HepG2 (cell line): ENCODE measurements around the gene PODXL2.

Experiments used
- KAT2B ChIP-seq: fragments of 150-350 bp; IDR thresholded peaks from 2 replicates; pipeline ENCODE4 v1.6.1; 2014; ENCODE audit warnings: low read depth, low read length, borderline replicate concordance
- SIN3A ChIP-seq: IDR thresholded peaks from 2 replicates; pipeline ENCODE4 v1.6.1; 2011; ENCODE audit warnings: low read depth, mild to moderate bottlenecking, control low read depth, low read length, borderline replicate concordance
- SMYD3 ChIP-seq: sonication (generic); formaldehyde crosslinking; IDR thresholded peaks from 2 replicates; pipeline ENCODE4 v1.8.1; 2023; ENCODE audit warnings: mild to moderate bottlenecking, missing genetic modification reagents
- ZNF724P ChIP-seq: sonication (generic); formaldehyde crosslinking; IDR thresholded peaks from 2 replicates; pipeline ENCODE4 v1.8.0; 2022; ENCODE audit warnings: missing genetic modification reagents, borderline replicate concordance
- ZNF878 ChIP-seq: sonication (generic); formaldehyde crosslinking; IDR thresholded peaks from 2 replicates; pipeline ENCODE4 v1.8.1; 2023; ENCODE audit warnings: mild to moderate bottlenecking, missing genetic modification reagents, moderate library complexity
- TF ChIP-seq, protein P1 (sequence below): sonication (generic); formaldehyde crosslinking; IDR thresholded peaks from 2 replicates; pipeline ENCODE4 v1.4.0; 2020; ENCODE audit warnings: missing genetic modification reagents, borderline replicate concordance
- TF ChIP-seq, protein P2 (sequence below): sonication (generic); formaldehyde crosslinking; IDR thresholded peaks from 2 replicates; pipeline ENCODE4 v1.8.1; 2022; ENCODE audit warnings: mild to moderate bottlenecking, missing genetic modification reagents
- TF ChIP-seq, protein P3 (sequence below): sonication (generic); formaldehyde crosslinking; IDR thresholded peaks from 2 replicates; pipeline ENCODE4 v1.4.0; 2020; ENCODE audit warnings: missing genetic modification reagents
- TF ChIP-seq, protein P4 (sequence below): sonication (generic); formaldehyde crosslinking; IDR thresholded peaks from 2 replicates; pipeline ENCODE4 v1.5.0; 2020; ENCODE audit warnings: mild to moderate bottlenecking, missing genetic modification reagents, moderate library complexity
- TF ChIP-seq, protein P5 (sequence below): sonication (generic); formaldehyde crosslinking; IDR thresholded peaks from 2 replicates; pipeline ENCODE4 v1.5.0; 2020; ENCODE audit warnings: missing genetic modification reagents, mild to moderate bottlenecking, borderline replicate concordance
- TF ChIP-seq, protein P6 (sequence below): sonication (generic); formaldehyde crosslinking; IDR thresholded peaks from 2 replicates; pipeline ENCODE4 v1.4.0; 2020; ENCODE audit warnings: low read depth, mild to moderate bottlenecking, missing genetic modification reagents
- TF ChIP-seq, protein P7 (sequence below): sonication (generic); formaldehyde crosslinking; conservative IDR thresholded peaks from 2 replicates; pipeline ENCODE4 v1.8.0; 2022; ENCODE audit warnings: low read depth, missing genetic modification reagents
- TF ChIP-seq, protein P8 (sequence below): sonication (generic); formaldehyde crosslinking; IDR thresholded peaks from 2 replicates; pipeline ENCODE4 v1.4.0; 2020; ENCODE audit warnings: missing genetic modification reagents, mild to moderate bottlenecking, borderline replicate concordance
- TF ChIP-seq, protein P9 (sequence below): sonication (generic); formaldehyde crosslinking; IDR thresholded peaks from 2 replicates; pipeline ENCODE4 v1.8.0; 2022; ENCODE audit warnings: missing genetic modification reagents, mild to moderate bottlenecking, moderate library complexity, borderline replicate concordance

DNA sequence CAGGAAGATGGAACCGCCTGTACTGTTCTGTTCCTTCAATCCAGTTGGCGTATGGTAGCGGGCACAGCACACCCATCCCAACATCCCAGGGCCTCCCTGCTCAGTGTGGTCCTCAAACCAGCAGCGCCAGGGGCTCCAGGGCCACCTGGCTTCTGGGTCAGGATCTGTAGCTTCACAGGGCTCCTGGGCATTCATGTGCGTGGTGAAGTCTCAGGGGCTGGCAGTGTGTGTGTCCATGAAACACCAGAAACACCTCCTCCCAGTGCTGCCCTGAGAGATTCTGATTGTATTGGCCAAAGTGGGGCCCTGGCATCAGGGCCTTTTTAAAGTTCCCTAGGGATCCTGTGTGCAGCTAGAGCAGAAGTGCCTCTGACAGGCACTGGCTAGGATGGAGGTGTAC is 85.9 kb downstream of the PODXL2 start:
- TF ChIP-seq, protein P1, sequence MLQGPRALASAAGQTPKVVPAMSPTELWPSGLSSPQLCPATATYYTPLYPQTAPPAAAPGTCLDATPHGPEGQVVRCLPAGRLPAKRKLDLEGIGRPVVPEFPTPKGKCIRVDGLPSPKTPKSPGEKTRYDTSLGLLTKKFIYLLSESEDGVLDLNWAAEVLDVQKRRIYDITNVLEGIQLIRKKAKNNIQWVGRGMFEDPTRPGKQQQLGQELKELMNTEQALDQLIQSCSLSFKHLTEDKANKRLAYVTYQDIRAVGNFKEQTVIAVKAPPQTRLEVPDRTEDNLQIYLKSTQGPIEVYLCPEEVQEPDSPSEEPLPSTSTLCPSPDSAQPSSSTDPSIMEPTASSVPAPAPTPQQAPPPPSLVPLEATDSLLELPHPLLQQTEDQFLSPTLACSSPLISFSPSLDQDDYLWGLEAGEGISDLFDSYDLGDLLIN = no peak
- TF ChIP-seq, protein P2, sequence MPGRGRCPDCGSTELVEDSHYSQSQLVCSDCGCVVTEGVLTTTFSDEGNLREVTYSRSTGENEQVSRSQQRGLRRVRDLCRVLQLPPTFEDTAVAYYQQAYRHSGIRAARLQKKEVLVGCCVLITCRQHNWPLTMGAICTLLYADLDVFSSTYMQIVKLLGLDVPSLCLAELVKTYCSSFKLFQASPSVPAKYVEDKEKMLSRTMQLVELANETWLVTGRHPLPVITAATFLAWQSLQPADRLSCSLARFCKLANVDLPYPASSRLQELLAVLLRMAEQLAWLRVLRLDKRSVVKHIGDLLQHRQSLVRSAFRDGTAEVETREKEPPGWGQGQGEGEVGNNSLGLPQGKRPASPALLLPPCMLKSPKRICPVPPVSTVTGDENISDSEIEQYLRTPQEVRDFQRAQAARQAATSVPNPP (CRISPR knock-in tag) = no peak
- TF ChIP-seq, protein P3, sequence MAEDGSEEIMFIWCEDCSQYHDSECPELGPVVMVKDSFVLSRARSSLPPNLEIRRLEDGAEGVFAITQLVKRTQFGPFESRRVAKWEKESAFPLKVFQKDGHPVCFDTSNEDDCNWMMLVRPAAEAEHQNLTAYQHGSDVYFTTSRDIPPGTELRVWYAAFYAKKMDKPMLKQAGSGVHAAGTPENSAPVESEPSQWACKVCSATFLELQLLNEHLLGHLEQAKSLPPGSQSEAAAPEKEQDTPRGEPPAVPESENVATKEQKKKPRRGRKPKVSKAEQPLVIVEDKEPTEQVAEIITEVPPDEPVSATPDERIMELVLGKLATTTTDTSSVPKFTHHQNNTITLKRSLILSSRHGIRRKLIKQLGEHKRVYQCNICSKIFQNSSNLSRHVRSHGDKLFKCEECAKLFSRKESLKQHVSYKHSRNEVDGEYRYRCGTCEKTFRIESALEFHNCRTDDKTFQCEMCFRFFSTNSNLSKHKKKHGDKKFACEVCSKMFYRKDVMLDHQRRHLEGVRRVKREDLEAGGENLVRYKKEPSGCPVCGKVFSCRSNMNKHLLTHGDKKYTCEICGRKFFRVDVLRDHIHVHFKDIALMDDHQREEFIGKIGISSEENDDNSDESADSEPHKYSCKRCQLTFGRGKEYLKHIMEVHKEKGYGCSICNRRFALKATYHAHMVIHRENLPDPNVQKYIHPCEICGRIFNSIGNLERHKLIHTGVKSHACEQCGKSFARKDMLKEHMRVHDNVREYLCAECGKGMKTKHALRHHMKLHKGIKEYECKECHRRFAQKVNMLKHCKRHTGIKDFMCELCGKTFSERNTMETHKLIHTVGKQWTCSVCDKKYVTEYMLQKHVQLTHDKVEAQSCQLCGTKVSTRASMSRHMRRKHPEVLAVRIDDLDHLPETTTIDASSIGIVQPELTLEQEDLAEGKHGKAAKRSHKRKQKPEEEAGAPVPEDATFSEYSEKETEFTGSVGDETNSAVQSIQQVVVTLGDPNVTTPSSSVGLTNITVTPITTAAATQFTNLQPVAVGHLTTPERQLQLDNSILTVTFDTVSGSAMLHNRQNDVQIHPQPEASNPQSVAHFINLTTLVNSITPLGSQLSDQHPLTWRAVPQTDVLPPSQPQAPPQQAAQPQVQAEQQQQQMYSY (CRISPR knock-in tag) = no peak
- TF ChIP-seq, protein P4, sequence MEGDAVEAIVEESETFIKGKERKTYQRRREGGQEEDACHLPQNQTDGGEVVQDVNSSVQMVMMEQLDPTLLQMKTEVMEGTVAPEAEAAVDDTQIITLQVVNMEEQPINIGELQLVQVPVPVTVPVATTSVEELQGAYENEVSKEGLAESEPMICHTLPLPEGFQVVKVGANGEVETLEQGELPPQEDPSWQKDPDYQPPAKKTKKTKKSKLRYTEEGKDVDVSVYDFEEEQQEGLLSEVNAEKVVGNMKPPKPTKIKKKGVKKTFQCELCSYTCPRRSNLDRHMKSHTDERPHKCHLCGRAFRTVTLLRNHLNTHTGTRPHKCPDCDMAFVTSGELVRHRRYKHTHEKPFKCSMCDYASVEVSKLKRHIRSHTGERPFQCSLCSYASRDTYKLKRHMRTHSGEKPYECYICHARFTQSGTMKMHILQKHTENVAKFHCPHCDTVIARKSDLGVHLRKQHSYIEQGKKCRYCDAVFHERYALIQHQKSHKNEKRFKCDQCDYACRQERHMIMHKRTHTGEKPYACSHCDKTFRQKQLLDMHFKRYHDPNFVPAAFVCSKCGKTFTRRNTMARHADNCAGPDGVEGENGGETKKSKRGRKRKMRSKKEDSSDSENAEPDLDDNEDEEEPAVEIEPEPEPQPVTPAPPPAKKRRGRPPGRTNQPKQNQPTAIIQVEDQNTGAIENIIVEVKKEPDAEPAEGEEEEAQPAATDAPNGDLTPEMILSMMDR (CRISPR knock-in tag) = no peak
- TF ChIP-seq, protein P5, sequence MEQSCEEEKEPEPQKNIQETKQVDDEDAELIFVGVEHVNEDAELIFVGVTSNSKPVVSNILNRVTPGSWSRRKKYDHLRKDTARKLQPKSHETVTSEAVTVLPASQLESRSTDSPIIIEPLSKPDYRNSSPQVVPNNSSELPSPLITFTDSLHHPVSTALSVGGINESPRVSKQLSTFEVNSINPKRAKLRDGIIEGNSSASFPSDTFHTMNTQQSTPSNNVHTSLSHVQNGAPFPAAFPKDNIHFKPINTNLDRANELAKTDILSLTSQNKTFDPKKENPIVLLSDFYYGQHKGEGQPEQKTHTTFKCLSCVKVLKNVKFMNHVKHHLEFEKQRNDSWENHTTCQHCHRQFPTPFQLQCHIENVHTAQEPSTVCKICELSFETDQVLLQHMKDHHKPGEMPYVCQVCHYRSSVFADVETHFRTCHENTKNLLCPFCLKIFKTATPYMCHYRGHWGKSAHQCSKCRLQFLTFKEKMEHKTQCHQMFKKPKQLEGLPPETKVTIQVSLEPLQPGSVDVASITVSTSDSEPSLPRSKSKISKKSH (CRISPR knock-in tag) = no peak
- TF ChIP-seq ZNF724P (CRISPR knock-in tag) (no peak), SIN3A (no peak), SMYD3 (CRISPR knock-in tag) (no peak), KAT2B (no peak), ZNF878 (CRISPR knock-in tag) (no peak)
- TF ChIP-seq, protein P6, sequence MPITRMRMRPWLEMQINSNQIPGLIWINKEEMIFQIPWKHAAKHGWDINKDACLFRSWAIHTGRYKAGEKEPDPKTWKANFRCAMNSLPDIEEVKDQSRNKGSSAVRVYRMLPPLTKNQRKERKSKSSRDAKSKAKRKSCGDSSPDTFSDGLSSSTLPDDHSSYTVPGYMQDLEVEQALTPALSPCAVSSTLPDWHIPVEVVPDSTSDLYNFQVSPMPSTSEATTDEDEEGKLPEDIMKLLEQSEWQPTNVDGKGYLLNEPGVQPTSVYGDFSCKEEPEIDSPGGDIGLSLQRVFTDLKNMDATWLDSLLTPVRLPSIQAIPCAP (CRISPR knock-in tag) = no peak
- TF ChIP-seq, protein P7, sequence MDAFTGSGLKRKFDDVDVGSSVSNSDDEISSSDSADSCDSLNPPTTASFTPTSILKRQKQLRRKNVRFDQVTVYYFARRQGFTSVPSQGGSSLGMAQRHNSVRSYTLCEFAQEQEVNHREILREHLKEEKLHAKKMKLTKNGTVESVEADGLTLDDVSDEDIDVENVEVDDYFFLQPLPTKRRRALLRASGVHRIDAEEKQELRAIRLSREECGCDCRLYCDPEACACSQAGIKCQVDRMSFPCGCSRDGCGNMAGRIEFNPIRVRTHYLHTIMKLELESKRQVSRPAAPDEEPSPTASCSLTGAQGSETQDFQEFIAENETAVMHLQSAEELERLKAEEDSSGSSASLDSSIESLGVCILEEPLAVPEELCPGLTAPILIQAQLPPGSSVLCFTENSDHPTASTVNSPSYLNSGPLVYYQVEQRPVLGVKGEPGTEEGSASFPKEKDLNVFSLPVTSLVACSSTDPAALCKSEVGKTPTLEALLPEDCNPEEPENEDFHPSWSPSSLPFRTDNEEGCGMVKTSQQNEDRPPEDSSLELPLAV = no peak
- TF ChIP-seq, protein P8, sequence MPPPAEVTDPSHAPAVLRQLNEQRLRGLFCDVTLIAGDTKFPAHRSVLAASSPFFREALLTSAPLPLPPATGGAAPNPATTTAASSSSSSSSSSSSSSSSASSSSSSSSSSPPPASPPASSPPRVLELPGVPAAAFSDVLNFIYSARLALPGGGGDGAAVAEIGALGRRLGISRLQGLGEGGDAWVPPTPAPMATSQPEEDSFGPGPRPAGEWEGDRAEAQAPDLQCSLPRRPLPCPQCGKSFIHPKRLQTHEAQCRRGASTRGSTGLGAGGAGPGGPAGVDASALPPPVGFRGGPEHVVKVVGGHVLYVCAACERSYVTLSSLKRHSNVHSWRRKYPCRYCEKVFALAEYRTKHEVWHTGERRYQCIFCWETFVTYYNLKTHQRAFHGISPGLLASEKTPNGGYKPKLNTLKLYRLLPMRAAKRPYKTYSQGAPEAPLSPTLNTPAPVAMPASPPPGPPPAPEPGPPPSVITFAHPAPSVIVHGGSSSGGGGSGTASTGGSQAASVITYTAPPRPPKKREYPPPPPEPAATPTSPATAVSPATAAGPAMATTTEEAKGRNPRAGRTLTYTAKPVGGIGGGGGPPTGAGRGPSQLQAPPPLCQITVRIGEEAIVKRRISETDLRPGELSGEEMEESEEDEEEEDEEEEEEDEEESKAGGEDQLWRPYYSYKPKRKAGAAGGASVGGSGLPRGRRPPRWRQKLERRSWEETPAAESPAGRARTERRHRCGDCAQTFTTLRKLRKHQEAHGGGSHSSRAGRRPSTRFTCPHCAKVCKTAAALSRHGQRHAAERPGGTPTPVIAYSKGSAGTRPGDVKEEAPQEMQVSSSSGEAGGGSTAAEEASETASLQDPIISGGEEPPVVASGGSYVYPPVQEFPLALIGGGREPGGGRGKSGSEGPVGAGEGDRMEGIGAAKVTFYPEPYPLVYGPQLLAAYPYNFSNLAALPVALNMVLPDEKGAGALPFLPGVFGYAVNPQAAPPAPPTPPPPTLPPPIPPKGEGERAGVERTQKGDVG = no peak
- TF ChIP-seq, protein P9, sequence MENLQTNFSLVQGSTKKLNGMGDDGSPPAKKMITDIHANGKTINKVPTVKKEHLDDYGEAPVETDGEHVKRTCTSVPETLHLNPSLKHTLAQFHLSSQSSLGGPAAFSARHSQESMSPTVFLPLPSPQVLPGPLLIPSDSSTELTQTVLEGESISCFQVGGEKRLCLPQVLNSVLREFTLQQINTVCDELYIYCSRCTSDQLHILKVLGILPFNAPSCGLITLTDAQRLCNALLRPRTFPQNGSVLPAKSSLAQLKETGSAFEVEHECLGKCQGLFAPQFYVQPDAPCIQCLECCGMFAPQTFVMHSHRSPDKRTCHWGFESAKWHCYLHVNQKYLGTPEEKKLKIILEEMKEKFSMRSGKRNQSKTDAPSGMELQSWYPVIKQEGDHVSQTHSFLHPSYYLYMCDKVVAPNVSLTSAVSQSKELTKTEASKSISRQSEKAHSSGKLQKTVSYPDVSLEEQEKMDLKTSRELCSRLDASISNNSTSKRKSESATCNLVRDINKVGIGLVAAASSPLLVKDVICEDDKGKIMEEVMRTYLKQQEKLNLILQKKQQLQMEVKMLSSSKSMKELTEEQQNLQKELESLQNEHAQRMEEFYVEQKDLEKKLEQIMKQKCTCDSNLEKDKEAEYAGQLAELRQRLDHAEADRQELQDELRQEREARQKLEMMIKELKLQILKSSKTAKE = no peak
